Body of pancreas (tissue), 4 donors: Measurements from ENCODE around the gene CYP1A2. TPM values are rescaled to one million over a fixed set of nuclear protein-coding genes. Genes with fewer than 3 reads are reported as not detected.

ENCODE experiments used
- ATAC-seq: fragments of 150-250 bp; one replicate; pipeline ENCODE4 v1.9.1; 2016
- DNase-seq, 4 donors: peaks; one replicate each; pipeline ENCODE4 v3.0.0-alpha.2; 2019
- H3K27ac ChIP-seq, 4 donors: fragments of 200-600 bp; sonication (generic); 1 replicate in 3 of 4; 2 replicates in 1 of 4; pipeline versions ENCODE4 v1.5.1 to v1.6.1; 2016 to 2019; ENCODE audit warnings: mild to moderate bottlenecking in 1 of 4, mixed read lengths in 1 of 4, moderate library complexity in 1 of 4
- H3K27me3 ChIP-seq, 2 donors: fragments of 200-600 bp; sonication (generic); one replicate each; pipeline ENCODE4 v1.6.0; 2016; ENCODE audit warnings: mild to moderate bottlenecking in 1 of 2
- H3K36me3 ChIP-seq, 2 donors: fragments of 200-600 bp; sonication (generic); replicated peaks in 1 of 2; 2 replicates each; pipeline ENCODE4 v1.5.1; 2016; ENCODE audit warnings: low read depth in 2 of 2; ENCODE audit not compliant: insufficient read depth in 1 of 2
- H3K4me1 ChIP-seq: fragments of 200-600 bp; sonication (generic); one replicate; pipeline ENCODE4 v1.6.0; 2016
- H3K4me3 ChIP-seq, 2 donors: fragments of 200-600 bp; sonication (generic); 1 replicate in 1 of 2; 2 replicates in 1 of 2; pipeline ENCODE4 v1.5.1; 2016 to 2019
- H3K9me3 ChIP-seq, 3 donors: fragments of 200-600 bp; sonication (generic); 1 replicate in 2 of 3; 2 replicates in 1 of 3; pipeline ENCODE4 v1.5.1; 2016
- POLR2A ChIP-seq, 3 donors: fragments of 450-650 bp; IDR thresholded peaks; one replicate each; pipeline ENCODE4 v1.6.1; 2016; ENCODE audit warnings: antibody characterized with exemption in 3 of 3, mild to moderate bottlenecking in 2 of 3
- WGBS, 2 donors: methylation state at CpG; one replicate each; pipeline ENCODE4 v1.1.5; 2017; 5-methylcytosine and 5-hydroxymethylcytosine counted together
- intact Hi-C: fragments of 100-400 bp; cut with DNase I; formaldehyde crosslinking; loops from one replicate; pipeline ENCODE4 v1.15.1; 2023
- total RNA-seq, 2 donors: library from RNA; depleted of rRNA; stranded (reverse); fragments of >200 nt; gene quantifications; one replicate each; pipeline ENCODE4 v1.1.0, GENCODE V29; 2016
- TF ChIP-seq, protein P1 (sequence below), 7 experiments: fragments of 450-650 bp in 4 of 7; fragments of 200-600 bp in 3 of 7; sonication (generic) in 3 of 7; IDR thresholded peaks; one replicate each; pipeline ENCODE4 v1.5.1; 2016 to 2019; ENCODE audit warnings: antibody characterized with exemption in 7 of 7

The CYP1A2 gene
- total RNA-seq, 2 donors from 2014 or later: not detected

DNA sequence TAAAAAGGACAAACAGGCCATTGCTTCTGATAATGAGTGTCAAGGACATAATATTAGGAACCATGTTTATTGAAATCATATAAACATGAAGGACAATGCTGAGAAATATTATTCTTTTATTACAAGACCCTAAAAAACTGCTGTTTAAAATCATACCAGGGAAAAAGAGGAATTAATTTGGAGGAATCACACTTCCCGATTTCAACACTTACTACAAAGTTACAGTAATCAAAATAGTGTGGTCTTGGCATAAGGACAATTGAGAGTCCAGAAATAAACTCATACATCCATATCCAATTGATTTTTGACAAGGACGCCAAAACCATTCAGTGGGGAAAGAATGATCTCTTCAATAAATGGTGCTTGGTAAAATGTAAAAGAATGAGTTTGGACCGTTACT lies 36.3 kb upstream of the CYP1A2 start:
- TF ChIP-seq, protein P1, sequence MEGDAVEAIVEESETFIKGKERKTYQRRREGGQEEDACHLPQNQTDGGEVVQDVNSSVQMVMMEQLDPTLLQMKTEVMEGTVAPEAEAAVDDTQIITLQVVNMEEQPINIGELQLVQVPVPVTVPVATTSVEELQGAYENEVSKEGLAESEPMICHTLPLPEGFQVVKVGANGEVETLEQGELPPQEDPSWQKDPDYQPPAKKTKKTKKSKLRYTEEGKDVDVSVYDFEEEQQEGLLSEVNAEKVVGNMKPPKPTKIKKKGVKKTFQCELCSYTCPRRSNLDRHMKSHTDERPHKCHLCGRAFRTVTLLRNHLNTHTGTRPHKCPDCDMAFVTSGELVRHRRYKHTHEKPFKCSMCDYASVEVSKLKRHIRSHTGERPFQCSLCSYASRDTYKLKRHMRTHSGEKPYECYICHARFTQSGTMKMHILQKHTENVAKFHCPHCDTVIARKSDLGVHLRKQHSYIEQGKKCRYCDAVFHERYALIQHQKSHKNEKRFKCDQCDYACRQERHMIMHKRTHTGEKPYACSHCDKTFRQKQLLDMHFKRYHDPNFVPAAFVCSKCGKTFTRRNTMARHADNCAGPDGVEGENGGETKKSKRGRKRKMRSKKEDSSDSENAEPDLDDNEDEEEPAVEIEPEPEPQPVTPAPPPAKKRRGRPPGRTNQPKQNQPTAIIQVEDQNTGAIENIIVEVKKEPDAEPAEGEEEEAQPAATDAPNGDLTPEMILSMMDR (IDR thresholded peaks at IDR 0.05): no peak
- TF ChIP-seq POLR2A (IDR thresholded peaks at IDR 0.05): no peak
- H3K9me3 ChIP-seq: no peaks in the 10 kb centered on the region
- H3K4me1 ChIP-seq: no peaks in the 10 kb centered on the region
- H3K36me3 ChIP-seq: no peaks in the 10 kb centered on the region
- no peak for DNase-seq
- H3K4me3 ChIP-seq: no peak overlapping the region
- 50 to 68% methylated on average over 3 of the region's 3 CpGs for WGBS, 2 donors
- no peaks in the 10 kb centered on the region for H3K27me3 ChIP-seq
- intact Hi-C loops: no loop called here
- no peak for ATAC-seq
- no peak overlapping the region for H3K27ac ChIP-seq

DNA sequence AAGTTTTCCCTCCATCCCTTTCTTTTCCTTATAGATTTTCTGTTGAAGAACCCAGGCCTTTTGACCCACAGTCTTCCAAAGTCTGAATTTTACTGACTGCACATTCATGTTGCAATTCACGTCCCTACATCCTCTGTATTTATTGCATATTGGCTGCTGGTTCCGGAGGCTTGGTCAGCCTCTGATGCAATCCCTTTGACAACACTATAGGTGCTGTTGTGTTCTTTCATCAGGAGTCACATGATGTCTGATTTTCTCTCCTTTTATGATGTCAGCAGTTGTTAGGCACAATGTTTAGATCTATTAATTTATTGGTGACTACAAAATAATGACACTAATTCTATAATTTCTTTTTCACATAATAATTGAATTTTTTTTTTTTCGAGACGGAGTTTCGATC lies 32.0 kb upstream of the CYP1A2 start:
- no peak overlapping the region for H3K4me3 ChIP-seq
- H3K27me3 ChIP-seq: no peaks in the 10 kb centered on the region
- no peaks in the 10 kb centered on the region for H3K36me3 ChIP-seq
- no peak overlapping the region for H3K27ac ChIP-seq
- intact Hi-C loops: no loop called here
- DNase-seq: no peak
- 53 to 77% methylated on average over 5 of the region's 5 CpGs for WGBS, 2 donors
- TF ChIP-seq, protein P1 (IDR thresholded peaks at IDR 0.05): no peak
- no peak for TF ChIP-seq POLR2A (IDR thresholded peaks at IDR 0.05)
- no peaks in the 10 kb centered on the region for H3K4me1 ChIP-seq
- H3K9me3 ChIP-seq: no peaks in the 10 kb centered on the region
- no peak for ATAC-seq

DNA sequence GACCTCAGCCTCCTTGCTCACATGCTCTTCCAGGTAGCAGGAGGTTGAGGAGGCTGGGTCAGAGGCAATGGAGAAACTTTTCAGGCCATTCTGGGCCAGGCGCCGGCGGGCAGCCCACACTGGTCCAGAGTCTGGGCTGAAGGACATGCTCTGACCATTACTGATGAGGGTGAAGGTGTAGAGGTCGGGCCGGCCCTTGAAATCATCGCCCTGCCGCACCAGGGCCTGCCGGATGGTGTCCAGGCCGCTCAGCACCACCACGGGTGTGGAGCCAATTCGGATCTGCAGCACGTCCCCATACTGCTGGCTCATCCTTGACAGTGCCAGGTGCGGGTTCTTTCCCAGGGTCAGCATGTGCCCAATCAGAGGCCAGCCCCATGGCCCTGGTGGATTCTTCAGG lies 26.1 kb upstream of the CYP1A2 start:
- ATAC-seq: no peak
- H3K4me3 ChIP-seq: no peak overlapping the region
- H3K36me3 ChIP-seq: no peaks in the 10 kb centered on the region
- TF ChIP-seq, protein P1 (IDR thresholded peaks at IDR 0.05): no peak
- no peak for TF ChIP-seq POLR2A (IDR thresholded peaks at IDR 0.05)
- no peak for DNase-seq
- H3K27me3 ChIP-seq: peaks cover 0 to 6% of the 10 kb centered on the region in 2 donors
- no peaks in the 10 kb centered on the region for H3K9me3 ChIP-seq
- H3K27ac ChIP-seq: no peak overlapping the region
- intact Hi-C loops: no loop called here
- peaks cover 14% of the 10 kb centered on the region for H3K4me1 ChIP-seq
- 83 to 86% methylated on average over 5 to 13 of the region's 13 CpGs for WGBS, 2 donors

DNA sequence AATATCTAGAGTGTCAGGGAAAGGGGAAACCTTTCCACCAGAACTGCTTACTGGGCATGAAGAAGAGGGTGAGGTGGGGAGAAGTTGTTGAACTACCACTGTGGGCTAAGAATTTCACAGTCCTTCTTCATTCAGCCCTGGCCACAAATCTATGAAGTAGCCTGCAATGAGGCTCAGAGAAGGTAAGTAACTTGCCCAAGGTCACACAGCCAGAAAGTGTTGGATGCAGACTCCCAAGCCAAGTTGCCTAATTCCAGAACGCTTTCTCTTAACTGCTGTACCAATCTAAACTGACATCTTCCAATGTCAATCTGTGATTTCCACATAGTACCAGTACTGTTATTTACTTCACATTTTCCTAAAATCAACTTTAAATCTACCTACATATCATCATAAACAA lies 25.5 kb upstream of the CYP1A2 start:
- Histone ChIP-seq H3K9me3 (no peaks in the 10 kb centered on the region), H3K4me1 (peaks cover 14% of the 10 kb centered on the region), H3K27me3 (peaks cover 0 to 6% of the 10 kb centered on the region in 2 donors), H3K36me3 (no peaks in the 10 kb centered on the region), H3K27ac (no peak overlapping the region), H3K4me3 (no peak overlapping the region)
- intact Hi-C loops: no loop called here
- ATAC-seq: no peak
- WGBS, 2 donors: 29 to 36% methylated on average over 1 of the region's 1 CpG
- no peak for DNase-seq
- TF ChIP-seq, protein P1 (IDR thresholded peaks at IDR 0.05): no peak
- no peak for TF ChIP-seq POLR2A (IDR thresholded peaks at IDR 0.05)

DNA sequence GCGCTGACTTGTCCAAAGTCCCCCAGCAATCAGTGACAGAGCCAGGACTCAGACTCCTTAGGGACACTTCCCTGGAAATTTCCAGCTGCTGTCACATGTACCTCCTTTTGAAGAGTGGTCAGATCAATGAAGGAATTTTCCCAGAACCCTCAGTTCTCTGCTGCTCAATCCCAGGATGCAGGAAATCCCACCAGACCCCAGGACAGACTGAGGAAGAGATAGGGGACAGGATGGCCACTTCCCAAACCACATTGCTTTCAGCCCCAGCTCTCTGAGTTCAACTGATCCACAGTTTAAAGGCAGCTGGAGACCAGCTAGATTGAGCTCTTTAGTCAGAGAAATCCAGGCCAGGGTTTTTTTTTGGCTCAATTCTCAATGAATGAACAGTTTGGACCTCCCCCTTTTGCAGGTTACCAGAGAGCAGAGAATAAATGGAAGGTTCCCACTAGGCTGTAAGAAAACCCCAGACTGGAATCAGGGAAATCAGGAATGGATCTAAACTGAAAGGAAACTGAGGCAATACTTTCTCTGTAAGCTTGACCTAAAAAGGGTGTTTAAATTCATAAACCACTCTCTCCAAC lies 24.8 kb upstream of the CYP1A2 start:
- Histone ChIP-seq H3K4me3 (no peak overlapping the region), H3K27me3 (peaks cover 0 to 6% of the 10 kb centered on the region in 2 donors), H3K27ac (no peak overlapping the region), H3K4me1 (peaks cover 14% of the 10 kb centered on the region), H3K9me3 (no peaks in the 10 kb centered on the region), H3K36me3 (no peaks in the 10 kb centered on the region)
- ATAC-seq (peak; percentile 58), DNase-seq (peak in 1 of 4 donors; percentile 8)
- 36 to 50% methylated on average over 1 of the region's 1 CpG for WGBS, 2 donors
- TF ChIP-seq POLR2A (IDR thresholded peaks at IDR 0.05): no peak
- TF ChIP-seq, protein P1 (IDR thresholded peaks at IDR 0.05): no peak
- intact Hi-C loops: no loop called here
